Muscle of leg (tissue), 11 donors: ENCODE measurements around the gene TMEM270. TPM values are rescaled to one million over a fixed set of nuclear protein-coding genes. Genes with fewer than 3 reads are reported as not detected.

Experiments used
- DNase-seq: peaks from one replicate; pipeline ENCODE4 v3.0.0; 2013
- H3K27ac ChIP-seq: one replicate; pipeline ENCODE4 v1.5.1; 2013; ENCODE audit warnings: mild to moderate bottlenecking, low read length, control low read depth
- H3K27me3 ChIP-seq: one replicate; pipeline ENCODE4 v1.6.1; 2013; ENCODE audit warnings: low read length; ENCODE audit not compliant: control insufficient read depth, insufficient read depth
- H3K36me3 ChIP-seq: one replicate; pipeline ENCODE4 v1.6.1; 2013; ENCODE audit warnings: low read length; ENCODE audit not compliant: control insufficient read depth, insufficient read depth
- H3K4me1 ChIP-seq: one replicate; pipeline ENCODE4 v1.6.1; 2013; ENCODE audit warnings: low read length; ENCODE audit not compliant: control insufficient read depth, insufficient read depth
- H3K4me3 ChIP-seq: one replicate; pipeline ENCODE4 v1.5.1; 2013; ENCODE audit warnings: low read length, control low read depth
- H3K9me3 ChIP-seq: replicated peaks from 2 replicates; pipeline ENCODE4 v1.6.1; 2013; ENCODE audit warnings: low read depth, low read length; ENCODE audit not compliant: control insufficient read depth
- WGBS: methylation state at CpG from one replicate; pipeline ENCODE4 v1.1.5; 2013; ENCODE audit warnings: missing lambda C conversion rate; ENCODE audit not compliant: insufficient coverage; 5-methylcytosine and 5-hydroxymethylcytosine counted together
- polyA plus RNA-seq, 8 donors: library from polyadenylated mRNA; unstranded; fragments of 120-200 nt; gene quantifications; one replicate each; pipeline versions ENCODE4 v1.2.1 to v1.2.3, GENCODE V29; 2013; ENCODE audit warnings: inconsistent platforms in 1 of 8, low replicate concordance in 1 of 8; ENCODE audit not compliant: insufficient read length in 8 of 8, insufficient read depth in 1 of 8
- total RNA-seq: library from RNA; stranded (reverse); fragments of 120-200 nt; gene quantifications from one replicate; pipeline ENCODE4 v1.2.4, GENCODE V29; 2013

The TMEM270 gene
- total and polyA plus RNA-seq, 9 donors = not detected

- Histone ChIP-seq H3K4me3 (no peak overlapping the region), H3K4me1 (peaks cover 25% of the 10 kb centered on the region)
- no peak for DNase-seq
Observed at GRCh38 chr7:73905360-73905759, 44.4 kb downstream of the TMEM270 start.

GRCh38 chr7:73906874-73907273 lies 45.9 kb downstream of the TMEM270 start:
- no peaks in the 10 kb centered on the region for H3K36me3 ChIP-seq
- H3K9me3 ChIP-seq = no peaks in the 10 kb centered on the region
- H3K27ac ChIP-seq = no peak overlapping the region
- no peaks in the 10 kb centered on the region for H3K27me3 ChIP-seq
- no peak for DNase-seq
- H3K4me1 ChIP-seq = peaks cover 13% of the 10 kb centered on the region
- H3K4me3 ChIP-seq = no peak overlapping the region
- 59% methylated on average over 11 of the region's 13 CpGs for WGBS

More at GRCh38 chr7:73905360-73905759, 44.4 kb downstream of the TMEM270 start:
- Histone ChIP-seq H3K27ac (no peak overlapping the region), H3K9me3 (no peaks in the 10 kb centered on the region), H3K27me3 (no peaks in the 10 kb centered on the region), H3K36me3 (no peaks in the 10 kb centered on the region)
- 84% methylated on average over 6 of the region's 15 CpGs for WGBS

- H3K4me3 ChIP-seq = no peak overlapping the region
- DNase-seq = no peak
- H3K27me3 ChIP-seq = no peaks in the 10 kb centered on the region
- H3K4me1 ChIP-seq = peaks cover 13% of the 10 kb centered on the region
- no peaks in the 10 kb centered on the region for H3K36me3 ChIP-seq
- H3K9me3 ChIP-seq = no peaks in the 10 kb centered on the region
- no peak overlapping the region for H3K27ac ChIP-seq
- WGBS = 90% methylated on average over 12 of the region's 12 CpGs
Observed at GRCh38 chr7:73907554-73908122, 46.7 kb downstream of the TMEM270 start.

GRCh38 chr7:73908123-73908611 lies 47.2 kb downstream of the TMEM270 start:
- 85% methylated on average over 16 of the region's 17 CpGs for WGBS
- no peak overlapping the region for H3K4me3 ChIP-seq

GRCh38 chr7:73909051-73909941 lies 48.3 kb downstream of the TMEM270 start:
- peak; percentile 67 for DNase-seq
- WGBS = 33% methylated on average over 7 of the region's 13 CpGs

More at GRCh38 chr7:73908123-73908611, 47.2 kb downstream of the TMEM270 start:
- H3K9me3 ChIP-seq = no peaks in the 10 kb centered on the region
- H3K27me3 ChIP-seq = no peaks in the 10 kb centered on the region
- peaks cover 13% of the 10 kb centered on the region for H3K4me1 ChIP-seq
- H3K36me3 ChIP-seq = no peaks in the 10 kb centered on the region
- H3K27ac ChIP-seq = no peak overlapping the region
- DNase-seq = no peak

GRCh38 chr7:73909996-73910395 lies 49.0 kb downstream of the TMEM270 start:
- Histone ChIP-seq H3K4me3 (no peak overlapping the region), H3K27me3 (no peaks in the 10 kb centered on the region), H3K9me3 (no peaks in the 10 kb centered on the region), H3K27ac (no peak overlapping the region), H3K36me3 (no peaks in the 10 kb centered on the region), H3K4me1 (peaks cover 8% of the 10 kb centered on the region)
- WGBS = no CpG with 5 or more reads among the region's 7 CpGs
- no peak for DNase-seq

More at GRCh38 chr7:73909051-73909941, 48.3 kb downstream of the TMEM270 start:
- Histone ChIP-seq H3K27ac (no peak overlapping the region), H3K4me3 (no peak overlapping the region), H3K4me1 (peaks cover 13% of the 10 kb centered on the region), H3K36me3 (no peaks in the 10 kb centered on the region), H3K9me3 (no peaks in the 10 kb centered on the region), H3K27me3 (no peaks in the 10 kb centered on the region)

GRCh38 chr7:73912223-73912622 lies 51.3 kb downstream of the TMEM270 start:
- H3K36me3 ChIP-seq = no peaks in the 10 kb centered on the region
- no peak overlapping the region for H3K27ac ChIP-seq
- H3K4me1 ChIP-seq = peaks cover 10% of the 10 kb centered on the region
- no peak for DNase-seq
- H3K27me3 ChIP-seq = no peaks in the 10 kb centered on the region
- no peak overlapping the region for H3K4me3 ChIP-seq
- WGBS = 71% methylated on average over 5 of the region's 5 CpGs
- H3K9me3 ChIP-seq = no peaks in the 10 kb centered on the region

Other genes with a start within 250 kb of the TMEM270 start
- 0.13 TPM for gene MLXIPL, start 236.6 kb upstream of the TMEM270 start, total RNA-seq
- gene MLXIPL, start 236.6 kb upstream of the TMEM270 start, polyA plus RNA-seq = 1 to 10 TPM in 2 of 8 donors, under 1 TPM in 6; 0.12 to 3.1 (median 0.29) TPM
- 4.5 TPM for gene VPS37D, start 193.3 kb upstream of the TMEM270 start, total RNA-seq
- gene VPS37D, start 193.3 kb upstream of the TMEM270 start, polyA plus RNA-seq = 1 to 10 TPM; 1.9 to 5.0 (median 3.2) TPM
- 3.1 TPM for gene DNAJC30, start 177.7 kb upstream of the TMEM270 start, total RNA-seq
- 1 to 10 TPM; 5.9 to 8.0 (median 6.5) TPM for gene DNAJC30, start 177.7 kb upstream of the TMEM270 start, polyA plus RNA-seq
- 34.3 TPM for gene BUD23, start 177.6 kb upstream of the TMEM270 start, total RNA-seq
- gene BUD23, start 177.6 kb upstream of the TMEM270 start, polyA plus RNA-seq = 10 to 100 TPM; 71.0 to 87.1 (median 79.3) TPM
- 10.4 TPM for gene STX1A, start 141.5 kb upstream of the TMEM270 start, total RNA-seq
- gene STX1A, start 141.5 kb upstream of the TMEM270 start, polyA plus RNA-seq = 10 to 100 TPM in 6 of 8 donors, 1 to 10 TPM in 2; 6.5 to 17.9 (median 11.5) TPM
- gene ABHD11, start 122.4 kb upstream of the TMEM270 start, total RNA-seq = 12.9 TPM
- gene ABHD11, start 122.4 kb upstream of the TMEM270 start, polyA plus RNA-seq = 10 to 100 TPM in 7 of 8 donors, 1 to 10 TPM in 1; 9.6 to 17.1 (median 12.6) TPM
- gene CLDN3, start 90.9 kb upstream of the TMEM270 start, total RNA-seq = 0.13 TPM
- 1 to 10 TPM in 2 of 8 donors, under 1 TPM in 5, not detected in 1; 0.11 to 7.9 (median 0.21) TPM for gene CLDN3, start 90.9 kb upstream of the TMEM270 start, polyA plus RNA-seq
- 0.27 TPM for gene CLDN4, start 30.2 kb upstream of the TMEM270 start, total RNA-seq
- gene CLDN4, start 30.2 kb upstream of the TMEM270 start, polyA plus RNA-seq = 10 to 100 TPM in 1 of 8 donors, 1 to 10 TPM in 3, under 1 TPM in 4; 0.31 to 10.9 (median 0.94) TPM
- gene METTL27, start 18.6 kb upstream of the TMEM270 start, total RNA-seq = 1.7 TPM
- gene METTL27, start 18.6 kb upstream of the TMEM270 start, polyA plus RNA-seq = 1 to 10 TPM in 6 of 8 donors, under 1 TPM in 2; 0.56 to 3.2 (median 1.9) TPM
- 142 TPM for gene ELN, start 167.0 kb downstream of the TMEM270 start, total RNA-seq
- gene ELN, start 167.0 kb downstream of the TMEM270 start, polyA plus RNA-seq = 100 to 1,000 TPM in 6 of 8 donors, 10 to 100 TPM in 2; 60.4 to 217 (median 161) TPM
- gene LIMK1, start 222.6 kb downstream of the TMEM270 start, total RNA-seq = 9.6 TPM
- gene LIMK1, start 222.6 kb downstream of the TMEM270 start, polyA plus RNA-seq = 10 to 100 TPM; 11.2 to 21.9 (median 17.0) TPM